Right lobe of liver (tissue), 6 donors: ENCODE data around the gene TLL2. TPM values are rescaled to one million over a fixed set of nuclear protein-coding genes. Genes with fewer than 3 reads are reported as not detected.

Experiments
- ATAC-seq, 4 donors: fragments of 200-7000 bp; cut with Tn5 transposase; one replicate each; pipeline ENCODE4 v1.9.1; 2020; ENCODE audit warnings: mild to moderate bottlenecking in 4 of 4, moderate library complexity in 4 of 4
- DNase-seq, 3 donors: peaks; one replicate each; pipeline ENCODE4 v3.0.0-alpha.2; 2020
- H3K27ac ChIP-seq, 3 donors: fragments of 200-600 bp; one replicate each; pipeline ENCODE4 v1.8.0; 2022
- H3K27me3 ChIP-seq, 2 donors: fragments of 200-600 bp; one replicate each; pipeline ENCODE4 v1.8.0; 2022
- H3K36me3 ChIP-seq, 4 donors: fragments of 200-600 bp; sonication (generic) in 1 of 4; one replicate each; pipeline versions ENCODE4 v1.5.1 to v1.8.0; 2017 to 2022; ENCODE audit warnings: control low read depth in 1 of 4
- H3K4me1 ChIP-seq, 4 donors: fragments of 200-600 bp; sonication (generic) in 1 of 4; one replicate each; pipeline versions ENCODE4 v1.5.1 to v1.8.0; 2017 to 2022; ENCODE audit warnings: control low read depth in 1 of 4
- H3K4me3 ChIP-seq, 3 donors: fragments of 200-600 bp; one replicate each; pipeline ENCODE4 v1.8.0; 2022
- H3K9me3 ChIP-seq, 4 donors: fragments of 200-600 bp; sonication (generic) in 1 of 4; one replicate each; pipeline versions ENCODE4 v1.5.1 to v1.8.0; 2017 to 2022; ENCODE audit warnings: control low read depth in 1 of 4
- POLR2A ChIP-seq: fragments of 450-650 bp; IDR thresholded peaks from one replicate; pipeline ENCODE4 v1.6.1; 2017; ENCODE audit warnings: antibody characterized with exemption, mild to moderate bottlenecking
- WGBS: methylation state at CpG from one replicate; pipeline ENCODE4 v1.1.6; 2018; ENCODE audit warnings: low coverage, low lambda C conversion rate; ENCODE audit not compliant: insufficient coverage; ENCODE audit errors: missing lambda C conversion rate; 5-methylcytosine and 5-hydroxymethylcytosine counted together
- intact Hi-C, 2 donors: fragments of 100-400 bp; cut with DNase I; formaldehyde crosslinking; loops; one replicate each; pipeline versions ENCODE4 v1.11.2 to v1.14.1; 2022
- total RNA-seq, 6 experiments: library from RNA; depleted of rRNA in 2 of 6; stranded (reverse); fragments of >200 nt in 2 of 6; fragmentation: NEBNext Ultra II Directional in 3 of 6; extraction: Animal tissue kit (Norgen Biotek cat#: 25700) in 3 of 6; gene quantifications; one replicate each; pipeline versions ENCODE4 v1.1.0 to v1.2.4, GENCODE V29; 2016 to 2023
- TF ChIP-seq, protein P1 (sequence below), 4 donors: fragments of 200-600 bp in 3 of 4; fragments of 450-650 bp in 1 of 4; IDR thresholded peaks; one replicate each; pipeline versions ENCODE4 v1.5.1 to v1.8.0; 2016 to 2022; ENCODE audit warnings: antibody characterized with exemption in 4 of 4, mild to moderate bottlenecking in 2 of 4
- donor health status: DM: no; HTN: yes; CAD: no.
- donor health status: DM: no; HTN: no; CAD: no.
- donor health status: DM: no; HTN: no; CAD: no.
- donor health status: DM: no; HTN: yes; CAD: no.
- donor health status: DM: no; HTN: yes; CAD: no.

Gene TLL2
- total RNA-seq, 6 experiments from 2014 or later = 0.11 to 0.14 TPM; not detected in 4

DNA sequence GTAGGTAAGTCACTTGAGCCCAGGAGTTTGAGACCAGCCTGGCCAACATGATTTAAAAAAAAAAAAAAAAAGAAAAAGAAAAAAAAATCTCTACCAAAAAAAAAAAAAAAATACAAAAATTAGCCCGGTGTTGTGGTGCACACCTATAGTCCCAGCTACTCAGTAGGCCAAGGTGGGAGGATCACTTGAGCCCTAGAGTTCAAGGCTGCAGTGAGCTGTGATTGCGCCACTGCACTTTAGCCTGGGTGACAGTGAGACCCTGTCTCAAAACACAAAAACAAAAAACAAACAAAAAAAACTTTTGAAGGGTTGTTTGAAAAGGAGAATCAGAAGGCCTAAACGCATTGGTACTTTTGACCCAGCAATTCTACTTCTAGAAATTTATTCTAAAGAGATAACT, 13.7 kb downstream of the TLL2 start:
- TF ChIP-seq, protein P1, sequence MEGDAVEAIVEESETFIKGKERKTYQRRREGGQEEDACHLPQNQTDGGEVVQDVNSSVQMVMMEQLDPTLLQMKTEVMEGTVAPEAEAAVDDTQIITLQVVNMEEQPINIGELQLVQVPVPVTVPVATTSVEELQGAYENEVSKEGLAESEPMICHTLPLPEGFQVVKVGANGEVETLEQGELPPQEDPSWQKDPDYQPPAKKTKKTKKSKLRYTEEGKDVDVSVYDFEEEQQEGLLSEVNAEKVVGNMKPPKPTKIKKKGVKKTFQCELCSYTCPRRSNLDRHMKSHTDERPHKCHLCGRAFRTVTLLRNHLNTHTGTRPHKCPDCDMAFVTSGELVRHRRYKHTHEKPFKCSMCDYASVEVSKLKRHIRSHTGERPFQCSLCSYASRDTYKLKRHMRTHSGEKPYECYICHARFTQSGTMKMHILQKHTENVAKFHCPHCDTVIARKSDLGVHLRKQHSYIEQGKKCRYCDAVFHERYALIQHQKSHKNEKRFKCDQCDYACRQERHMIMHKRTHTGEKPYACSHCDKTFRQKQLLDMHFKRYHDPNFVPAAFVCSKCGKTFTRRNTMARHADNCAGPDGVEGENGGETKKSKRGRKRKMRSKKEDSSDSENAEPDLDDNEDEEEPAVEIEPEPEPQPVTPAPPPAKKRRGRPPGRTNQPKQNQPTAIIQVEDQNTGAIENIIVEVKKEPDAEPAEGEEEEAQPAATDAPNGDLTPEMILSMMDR (IDR thresholded peaks at IDR 0.05) = no peak
- no peak for TF ChIP-seq POLR2A
- no peaks in the 10 kb centered on the region for H3K4me1 ChIP-seq
- DNase-seq = no peak
- H3K4me3 ChIP-seq = no peak overlapping the region
- 83% methylated on average over 3 of the region's 3 CpGs for WGBS
- H3K36me3 ChIP-seq = no peaks in the 10 kb centered on the region
- H3K9me3 ChIP-seq = no peaks in the 10 kb centered on the region
- H3K27me3 ChIP-seq = no peaks in the 10 kb centered on the region
- intact Hi-C loops = no loop called here
- no peak for ATAC-seq
- H3K27ac ChIP-seq = no peak overlapping the region

GRCh38 chr10:96497391-96497790, 16.3 kb downstream of the TLL2 start:
- Histone ChIP-seq H3K9me3 (no peaks in the 10 kb centered on the region), H3K27ac (no peak overlapping the region), H3K36me3 (no peaks in the 10 kb centered on the region), H3K27me3 (no peaks in the 10 kb centered on the region), H3K4me3 (no peak overlapping the region), H3K4me1 (no peaks in the 10 kb centered on the region)
- ATAC-seq (no peak), DNase-seq (no peak)
- 56% methylated on average over 4 of the region's 5 CpGs for WGBS
- TF ChIP-seq, protein P1 (IDR thresholded peaks at IDR 0.05) = no peak
- TF ChIP-seq POLR2A = no peak
- intact Hi-C loops = no loop called here

GRCh38 chr10:96496281-96496925, 17.3 kb downstream of the TLL2 start:
- 46% methylated on average over 4 of the region's 6 CpGs for WGBS
- ATAC-seq = no peak

GRCh38 chr10:96495544-96495943, 18.2 kb downstream of the TLL2 start:
- H3K27me3 ChIP-seq = no peaks in the 10 kb centered on the region
- WGBS = 98% methylated on average over 6 of the region's 6 CpGs

More at GRCh38 chr10:96496281-96496925, 17.3 kb downstream of the TLL2 start:
- no peaks in the 10 kb centered on the region for H3K36me3 ChIP-seq
- no peaks in the 10 kb centered on the region for H3K27me3 ChIP-seq
- intact Hi-C loops = no loop called here
- TF ChIP-seq POLR2A = no peak
- TF ChIP-seq, protein P1 (IDR thresholded peaks at IDR 0.05) = no peak
- DNase-seq = no peak
- no peaks in the 10 kb centered on the region for H3K9me3 ChIP-seq
- H3K4me3 ChIP-seq = no peak overlapping the region
- H3K27ac ChIP-seq = no peak overlapping the region
- H3K4me1 ChIP-seq = no peaks in the 10 kb centered on the region

More at GRCh38 chr10:96495544-96495943, 18.2 kb downstream of the TLL2 start:
- no peaks in the 10 kb centered on the region for H3K36me3 ChIP-seq
- TF ChIP-seq, protein P1 (IDR thresholded peaks at IDR 0.05) = no peak
- TF ChIP-seq POLR2A = no peak
- H3K9me3 ChIP-seq = no peaks in the 10 kb centered on the region
- DNase-seq = no peak
- H3K4me1 ChIP-seq = no peaks in the 10 kb centered on the region
- ATAC-seq = no peak
- intact Hi-C loops = no loop called here
- no peak overlapping the region for H3K27ac ChIP-seq
- H3K4me3 ChIP-seq = no peak overlapping the region
